ENCODE measurements around the gene ABCG8. TPM values are rescaled to one million over a fixed set of nuclear protein-coding genes. Genes with fewer than 3 reads are reported as not detected.

The ABCG8 gene
- total RNA-seq (not detected), polyA plus RNA-seq (0.01 TPM)

DNA sequence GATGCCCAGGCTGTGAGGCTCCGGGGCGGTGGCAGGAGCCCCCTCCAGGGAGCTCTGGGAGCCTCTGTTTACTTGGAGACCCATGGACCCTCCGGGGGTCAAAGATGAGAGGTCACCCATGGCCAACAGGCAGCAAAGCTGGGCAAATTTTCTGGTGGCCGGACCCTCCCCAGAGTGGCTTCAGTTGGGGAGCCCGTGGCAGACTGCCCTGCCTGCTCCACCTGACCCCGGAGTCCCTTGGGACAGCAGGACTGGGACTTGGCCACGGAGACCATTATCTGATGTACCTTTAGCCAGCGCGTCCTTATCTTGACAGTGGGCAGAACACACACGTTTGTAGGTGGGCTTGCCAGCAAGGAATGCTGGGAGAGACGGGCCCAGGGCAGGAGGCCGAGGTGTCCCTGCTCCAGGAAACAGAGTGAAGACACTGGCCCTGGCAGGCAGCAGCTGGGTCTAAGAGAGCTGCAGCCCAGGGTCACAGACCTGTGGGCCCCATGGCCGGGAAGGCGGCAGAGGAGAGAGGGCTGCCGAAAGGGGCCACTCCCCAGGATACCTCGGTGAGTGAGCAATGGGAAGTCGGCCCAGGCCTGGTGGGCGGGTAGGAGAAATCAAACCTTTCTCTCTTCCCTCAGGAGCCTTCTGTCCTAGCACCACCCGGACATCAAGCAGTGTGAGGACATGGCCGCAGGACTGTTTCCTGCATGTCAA lies at the start of gene ABCG8, which contains the start of gene ABCG5:
Gene ABCG8 (plus strand): TSS at position 412 of the 708 bp plus-strand sequence. CDS start 83 bp downstream, at position 495.
Gene ABCG5 (minus strand): TSS at position 280 of the 708 bp plus-strand sequence. CDS start 160 bp downstream, at position 120.
- Histone ChIP-seq H3K4me3 (ENCODE audit: low read depth, low read length) (no peak within 1 kb of the TSS), H3K27ac (ENCODE audit: low read depth) (no peak within 1 kb of the TSS), H3K36me3 (ENCODE audit: insufficient read depth) (no peaks in the 10 kb centered on the region), H3K4me1 (ENCODE audit: insufficient read depth) (no peaks in the 10 kb centered on the region)
- DNase-seq (ENCODE audit: extremely low spot score), result no peak
- 78% methylated on average over 20 of the region's 20 CpGs for WGBS

DNA sequence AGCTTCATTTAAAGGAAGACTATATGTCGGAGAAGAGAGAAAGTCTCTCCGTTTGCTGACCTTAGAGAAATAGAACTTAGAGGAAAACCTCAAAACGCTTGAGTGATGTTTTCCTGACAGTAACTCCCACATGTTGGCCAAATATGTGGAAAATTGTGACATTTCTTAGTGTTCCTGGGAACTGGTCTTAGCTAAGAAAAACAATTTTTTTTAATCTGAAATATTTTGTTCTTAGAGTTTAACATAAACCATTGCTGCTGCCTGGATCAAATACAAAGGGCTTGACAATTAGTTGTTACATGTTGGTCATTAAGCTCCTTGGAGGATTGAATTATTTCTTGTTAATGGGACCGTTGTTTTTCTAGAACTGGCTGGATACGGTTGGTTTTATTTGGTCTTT lies 48.6 kb upstream of the ABCG8 start:
- WGBS, result 80% methylated on average over 5 of the region's 5 CpGs
- DNase-seq (ENCODE audit: extremely low spot score), result no peak
- H3K36me3 ChIP-seq (ENCODE audit: insufficient read depth), result no peaks in the 10 kb centered on the region
- no peak overlapping the region for H3K27ac ChIP-seq (ENCODE audit: low read depth)
- H3K4me3 ChIP-seq (ENCODE audit: low read depth, low read length), result no peak overlapping the region
- H3K4me1 ChIP-seq (ENCODE audit: insufficient read depth), result no peaks in the 10 kb centered on the region

DNA sequence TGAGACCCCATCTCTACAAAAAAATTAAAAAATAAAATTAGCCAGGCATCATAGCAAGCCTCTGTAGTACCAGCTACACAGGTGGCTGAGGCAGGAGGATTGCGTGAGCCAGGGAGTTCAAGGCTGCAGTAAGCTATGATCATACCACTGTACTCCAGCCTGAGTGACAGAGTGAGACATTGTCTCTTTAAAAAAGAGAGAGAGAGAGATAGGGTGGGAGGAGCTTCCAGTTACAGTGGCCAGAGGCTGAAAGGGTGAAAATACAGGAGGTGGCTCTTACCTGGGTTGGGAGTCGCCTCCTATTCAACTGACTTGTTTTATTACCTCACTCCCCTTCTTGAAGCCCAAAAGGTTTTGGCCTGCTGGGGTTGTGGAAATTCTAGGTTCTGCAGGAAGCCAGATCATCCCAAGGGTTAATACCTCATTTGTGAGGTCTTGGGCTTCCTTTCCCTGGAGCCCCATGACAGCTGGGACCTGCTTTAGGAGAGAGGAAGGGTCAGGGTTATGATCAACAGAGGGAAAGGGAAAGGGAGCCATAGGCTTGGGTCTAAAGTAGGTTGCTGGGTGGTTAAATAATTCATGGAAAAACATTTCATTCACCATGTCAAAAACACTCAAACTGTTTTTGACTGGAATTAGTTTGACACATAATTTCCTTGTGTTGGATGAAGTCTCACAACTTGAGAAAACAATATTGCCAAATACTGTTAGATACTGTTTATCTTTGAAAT lies 47.6 kb upstream of the ABCG8 start:
- Histone ChIP-seq H3K4me1 (ENCODE audit: insufficient read depth) (no peaks in the 10 kb centered on the region), H3K4me3 (ENCODE audit: low read depth, low read length) (no peak overlapping the region), H3K27ac (ENCODE audit: low read depth) (no peak overlapping the region), H3K36me3 (ENCODE audit: insufficient read depth) (no peaks in the 10 kb centered on the region)
- no peak for DNase-seq (ENCODE audit: extremely low spot score)
- WGBS, result 97% methylated on average over 2 of the region's 2 CpGs

DNA sequence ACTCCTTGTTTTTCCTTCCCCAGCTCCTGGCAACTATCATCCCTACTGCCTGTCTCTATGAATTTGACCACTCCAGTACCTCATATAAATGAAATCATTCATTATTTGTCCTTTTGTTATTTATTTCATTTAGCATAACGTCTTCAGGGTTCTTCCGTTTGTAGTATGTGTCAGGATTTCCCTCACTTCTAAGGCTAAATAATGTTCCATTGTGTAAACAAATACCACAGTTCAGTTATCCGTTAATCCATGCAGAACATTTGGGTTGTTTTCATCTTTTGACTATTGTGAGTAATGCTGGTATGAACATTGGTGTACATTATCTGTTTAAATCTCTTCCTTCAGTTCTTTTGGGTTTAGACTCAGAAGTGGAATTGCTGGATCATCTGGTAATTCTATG lies 46.1 kb upstream of the ABCG8 start:
- Histone ChIP-seq H3K27ac (ENCODE audit: low read depth) (no peak overlapping the region), H3K4me1 (ENCODE audit: insufficient read depth) (no peaks in the 10 kb centered on the region), H3K36me3 (ENCODE audit: insufficient read depth) (no peaks in the 10 kb centered on the region), H3K4me3 (ENCODE audit: low read depth, low read length) (no peak overlapping the region)
- DNase-seq (ENCODE audit: extremely low spot score), result no peak
- 63% methylated on average over 3 of the region's 3 CpGs for WGBS

DNA sequence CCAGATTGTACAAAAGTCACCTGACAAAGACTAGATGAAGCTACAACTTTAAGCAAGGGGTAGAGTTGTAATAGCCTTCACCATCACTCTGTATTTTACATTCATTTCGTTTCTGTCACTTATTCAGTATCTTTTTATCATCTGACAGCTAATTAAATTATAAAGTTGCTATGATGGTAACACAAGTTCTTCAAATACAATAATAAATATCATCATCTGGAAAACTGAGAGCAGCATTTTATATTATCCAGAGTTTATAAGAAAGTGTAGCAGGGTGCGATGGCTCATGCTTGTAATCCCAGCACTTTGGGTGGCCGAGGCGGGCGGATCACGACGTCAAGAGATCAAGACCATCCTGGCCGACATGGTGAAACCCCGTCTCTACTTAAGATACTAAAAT lies 43.8 kb upstream of the ABCG8 start:
- H3K27ac ChIP-seq (ENCODE audit: low read depth), result no peak overlapping the region
- WGBS, result 94% methylated on average over 9 of the region's 9 CpGs
- DNase-seq (ENCODE audit: extremely low spot score), result no peak
- H3K4me3 ChIP-seq (ENCODE audit: low read depth, low read length), result no peak overlapping the region
- no peaks in the 10 kb centered on the region for H3K36me3 ChIP-seq (ENCODE audit: insufficient read depth)
- no peaks in the 10 kb centered on the region for H3K4me1 ChIP-seq (ENCODE audit: insufficient read depth)

DNA sequence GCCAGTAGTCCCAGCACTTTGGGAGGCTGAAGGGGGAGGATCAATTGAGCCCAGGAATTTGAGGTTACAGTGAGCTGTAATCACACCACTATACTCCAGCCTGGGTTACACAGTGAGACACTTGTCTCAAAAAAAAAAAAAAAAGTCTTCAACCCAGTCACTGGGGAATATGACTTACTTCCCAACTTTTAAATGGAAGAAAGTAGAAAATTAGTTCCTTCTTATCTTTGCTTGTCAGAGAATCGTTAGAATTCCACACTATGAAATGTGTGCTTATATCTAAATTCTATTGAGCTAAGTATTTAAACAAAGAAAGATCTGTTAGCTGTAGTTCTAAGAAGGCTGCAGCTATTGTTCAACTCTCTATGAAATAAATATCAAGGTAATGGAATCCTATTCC lies 42.6 kb upstream of the ABCG8 start:
- no peaks in the 10 kb centered on the region for H3K36me3 ChIP-seq (ENCODE audit: insufficient read depth)
- WGBS, result 76% methylated on average over 1 of the region's 1 CpG

DNA sequence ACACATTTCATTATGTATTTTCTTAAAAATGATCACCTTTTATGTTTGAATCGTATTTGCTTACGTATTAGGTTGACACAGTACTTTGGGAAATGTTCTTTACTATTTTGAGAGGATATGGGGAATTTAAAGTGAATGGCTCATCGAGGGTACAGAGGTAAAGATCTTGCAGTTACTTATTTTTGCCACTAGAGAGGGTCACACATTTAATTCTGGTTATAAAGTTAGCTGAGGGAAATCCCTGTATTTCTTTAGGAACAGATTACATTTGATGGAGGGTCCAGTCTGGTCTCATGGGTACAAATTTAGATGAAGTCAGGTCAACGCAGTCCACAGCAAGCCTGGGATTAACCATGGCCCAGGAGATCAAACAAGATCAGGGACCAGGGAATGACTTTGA lies 40.5 kb upstream of the ABCG8 start:
- WGBS, result 79% methylated on average over 4 of the region's 4 CpGs
- H3K36me3 ChIP-seq (ENCODE audit: insufficient read depth), result no peaks in the 10 kb centered on the region

More for the DNA sequence above, 42.6 kb upstream of the ABCG8 start:
- H3K4me1 ChIP-seq (ENCODE audit: insufficient read depth), result no peaks in the 10 kb centered on the region
- H3K4me3 ChIP-seq (ENCODE audit: low read depth, low read length), result no peak overlapping the region
- H3K27ac ChIP-seq (ENCODE audit: low read depth), result no peak overlapping the region
- no peak for DNase-seq (ENCODE audit: extremely low spot score)

DNA sequence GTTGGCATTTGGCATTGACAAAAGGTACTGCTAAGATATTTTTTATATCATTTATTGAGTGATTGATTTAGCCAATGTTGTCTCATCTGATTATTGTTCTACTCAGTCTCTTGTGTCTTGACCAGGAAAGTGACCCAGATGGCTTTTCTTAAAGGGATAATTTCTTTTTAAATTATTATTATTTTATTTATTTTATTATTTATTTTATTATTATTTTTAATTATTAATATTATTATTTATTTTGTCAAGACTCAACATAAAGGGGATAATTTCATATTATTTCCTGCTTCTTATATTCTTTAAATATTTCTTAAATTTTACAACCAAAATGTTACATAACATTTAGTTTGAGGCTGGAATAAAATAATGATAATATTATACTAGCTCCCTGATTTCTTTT lies 37.9 kb upstream of the ABCG8 start:
- Histone ChIP-seq H3K27ac (ENCODE audit: low read depth) (no peak overlapping the region), H3K4me1 (ENCODE audit: insufficient read depth) (no peaks in the 10 kb centered on the region), H3K36me3 (ENCODE audit: insufficient read depth) (no peaks in the 10 kb centered on the region), H3K4me3 (ENCODE audit: low read depth, low read length) (no peak overlapping the region)
- DNase-seq (ENCODE audit: extremely low spot score), result no peak

More for the DNA sequence above, 40.5 kb upstream of the ABCG8 start:
- no peak overlapping the region for H3K4me3 ChIP-seq (ENCODE audit: low read depth, low read length)
- no peaks in the 10 kb centered on the region for H3K4me1 ChIP-seq (ENCODE audit: insufficient read depth)
- no peak overlapping the region for H3K27ac ChIP-seq (ENCODE audit: low read depth)
- DNase-seq (ENCODE audit: extremely low spot score), result no peak

DNA sequence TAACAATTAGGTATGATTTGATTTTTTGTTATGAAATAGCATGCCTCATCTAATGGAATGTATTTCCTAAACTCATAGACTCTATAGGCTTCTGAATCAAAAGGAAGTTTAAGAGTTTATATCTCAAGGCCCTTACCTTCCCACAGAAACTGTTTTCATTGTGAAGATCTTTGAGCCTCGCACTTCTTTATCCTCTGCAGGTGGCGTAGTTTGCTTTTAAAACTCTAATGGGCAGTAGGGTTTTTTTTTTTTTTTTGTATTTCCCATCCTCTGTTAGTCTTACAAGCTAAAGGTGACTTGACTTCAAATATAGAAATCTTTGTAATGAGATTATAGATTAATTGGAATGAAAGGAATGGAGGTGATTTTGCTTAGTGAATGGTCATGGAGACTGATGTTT lies 36.6 kb upstream of the ABCG8 start:
- Histone ChIP-seq H3K36me3 (ENCODE audit: insufficient read depth) (no peaks in the 10 kb centered on the region), H3K27ac (ENCODE audit: low read depth) (no peak overlapping the region), H3K4me1 (ENCODE audit: insufficient read depth) (no peaks in the 10 kb centered on the region), H3K4me3 (ENCODE audit: low read depth, low read length) (no peak overlapping the region)
- DNase-seq (ENCODE audit: extremely low spot score), result no peak
- 95% methylated on average over 2 of the region's 2 CpGs for WGBS

DNA sequence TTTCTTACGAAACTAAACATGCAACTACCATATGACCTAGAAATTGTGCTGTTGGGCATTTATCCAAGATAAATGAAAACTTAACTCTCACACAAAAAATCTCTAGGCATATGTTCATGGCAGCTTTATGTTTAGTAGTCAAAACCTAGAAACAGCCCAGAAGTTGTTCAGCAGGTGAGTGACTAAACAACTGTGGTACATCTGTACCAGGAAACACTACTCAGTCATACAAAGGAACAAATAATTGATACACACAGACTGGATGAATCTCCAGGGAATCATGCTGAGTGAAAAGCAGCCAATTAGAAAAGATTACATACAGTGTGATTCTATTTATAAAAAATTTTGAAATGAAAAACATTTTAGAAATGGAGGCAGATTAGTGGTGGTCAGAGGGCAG lies 35.7 kb upstream of the ABCG8 start:
- Histone ChIP-seq H3K4me3 (ENCODE audit: low read depth, low read length) (no peak overlapping the region), H3K36me3 (ENCODE audit: insufficient read depth) (no peaks in the 10 kb centered on the region), H3K4me1 (ENCODE audit: insufficient read depth) (no peaks in the 10 kb centered on the region), H3K27ac (ENCODE audit: low read depth) (no peak overlapping the region)
- no peak for DNase-seq (ENCODE audit: extremely low spot score)
- 85% methylated on average over 1 of the region's 1 CpG for WGBS

DNA sequence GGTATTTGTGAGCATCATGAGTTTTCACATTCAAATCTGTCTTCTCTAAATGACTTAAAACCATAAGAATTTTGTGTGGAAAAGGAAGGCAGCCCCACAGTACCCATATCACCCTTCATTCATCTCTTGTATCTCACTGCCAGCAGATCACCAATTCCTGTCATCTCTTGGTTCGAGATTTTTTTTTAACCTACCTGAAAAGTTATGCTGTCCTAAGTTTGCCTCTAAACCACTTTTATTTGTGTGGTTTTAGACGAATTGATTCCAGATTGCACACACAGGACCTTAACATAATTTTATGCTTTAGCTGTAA lies 32.1 kb upstream of the ABCG8 start:
- no peaks in the 10 kb centered on the region for H3K4me1 ChIP-seq (ENCODE audit: insufficient read depth)
- no peak overlapping the region for H3K4me3 ChIP-seq (ENCODE audit: low read depth, low read length)
- no peak for DNase-seq (ENCODE audit: extremely low spot score)
- WGBS, result 81% methylated on average over 2 of the region's 2 CpGs
- no peak overlapping the region for H3K27ac ChIP-seq (ENCODE audit: low read depth)
- H3K36me3 ChIP-seq (ENCODE audit: insufficient read depth), result peaks cover under 1% of the 10 kb centered on the region

DNA sequence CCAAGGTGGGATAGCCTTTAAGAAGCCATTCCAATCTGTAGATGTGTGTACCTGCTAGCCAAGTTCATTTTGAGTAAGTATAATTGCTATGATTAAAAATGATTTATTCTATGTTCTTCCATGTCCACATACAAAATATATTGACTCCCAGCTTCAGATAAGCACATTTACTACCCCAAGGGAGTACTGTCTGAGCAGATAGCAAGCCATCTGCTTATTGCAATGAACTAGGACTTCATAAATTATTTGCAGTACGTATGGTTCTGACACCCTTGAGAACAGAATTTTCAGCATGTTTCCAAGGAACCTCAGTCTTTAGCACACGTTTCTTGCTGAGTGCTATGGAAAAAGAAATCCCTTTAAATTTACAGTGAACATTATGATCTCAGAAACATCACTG lies 28.3 kb upstream of the ABCG8 start:
- WGBS, result 55% methylated on average over 2 of the region's 2 CpGs
- H3K27ac ChIP-seq (ENCODE audit: low read depth), result no peak overlapping the region
- H3K4me1 ChIP-seq (ENCODE audit: insufficient read depth), result no peaks in the 10 kb centered on the region
- H3K4me3 ChIP-seq (ENCODE audit: low read depth, low read length), result no peak overlapping the region
- DNase-seq (ENCODE audit: extremely low spot score), result no peak
- peaks cover 3% of the 10 kb centered on the region for H3K36me3 ChIP-seq (ENCODE audit: insufficient read depth)

DNA sequence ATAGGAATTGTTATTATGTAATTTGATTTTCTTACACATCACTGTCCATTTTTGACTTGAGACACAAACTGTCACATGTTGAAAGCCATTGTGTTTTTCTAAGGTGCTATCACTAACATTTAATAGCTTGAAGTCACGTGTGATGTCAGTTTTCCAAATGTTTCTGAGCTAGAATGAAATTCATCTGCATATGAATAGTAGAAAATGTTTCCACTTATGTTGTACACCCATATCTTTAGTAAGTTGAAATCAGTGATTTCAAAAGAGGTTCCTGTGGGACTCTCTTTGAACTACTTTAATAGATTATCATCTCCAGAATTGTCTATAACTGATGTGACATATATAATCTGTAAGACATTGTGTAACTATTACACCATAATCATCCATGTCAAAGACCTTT lies 27.9 kb upstream of the ABCG8 start:
- H3K36me3 ChIP-seq (ENCODE audit: insufficient read depth), result peaks cover 3% of the 10 kb centered on the region
- H3K27ac ChIP-seq (ENCODE audit: low read depth), result no peak overlapping the region
- no peaks in the 10 kb centered on the region for H3K4me1 ChIP-seq (ENCODE audit: insufficient read depth)
- WGBS, result 70% methylated on average over 1 of the region's 1 CpG
- DNase-seq (ENCODE audit: extremely low spot score), result no peak
- H3K4me3 ChIP-seq (ENCODE audit: low read depth, low read length), result no peak overlapping the region

DNA sequence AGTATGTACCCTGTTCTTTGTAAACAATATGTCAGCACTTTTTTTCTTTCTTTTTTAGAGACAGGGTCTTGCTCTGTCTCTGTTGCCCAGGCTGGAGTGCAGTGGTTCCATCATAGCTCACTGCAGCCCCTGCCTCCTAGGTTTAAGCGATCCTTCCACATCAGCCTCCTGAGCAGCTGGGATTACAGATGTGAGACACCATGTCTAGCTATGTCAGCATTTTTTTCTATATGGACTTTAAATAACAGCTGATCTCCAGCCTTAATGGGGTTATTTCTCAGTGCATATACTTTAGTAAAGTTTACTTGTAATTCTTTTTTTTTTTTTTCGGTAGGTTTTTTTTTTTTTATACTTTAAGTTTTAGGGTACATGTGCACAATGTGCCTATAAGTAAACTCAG lies 26.8 kb upstream of the ABCG8 start:
- 74% methylated on average over 2 of the region's 2 CpGs for WGBS
- Histone ChIP-seq H3K27ac (ENCODE audit: low read depth) (no peak overlapping the region), H3K4me3 (ENCODE audit: low read depth, low read length) (no peak overlapping the region), H3K36me3 (ENCODE audit: insufficient read depth) (peaks cover 3% of the 10 kb centered on the region), H3K4me1 (ENCODE audit: insufficient read depth) (no peaks in the 10 kb centered on the region)
- DNase-seq (ENCODE audit: extremely low spot score), result no peak

All from urinary bladder (tissue), 4 donors.